Measurements from ENCODE around the gene MRPL9.
"Not testable (repeated sequence)": the region's sequence is repeated elsewhere in the genome, so short reads cannot be mapped to it uniquely, and the experiment has no call there.

- not testable (repeated sequence) for TF ChIP-seq CTCF (IDR thresholded peaks at IDR 0.05; ENCODE audit: low read depth, low read length, poor library complexity, severe bottlenecking); EZH2phosphoT487 (IDR thresholded peaks at IDR 0.05; ENCODE audit: borderline replicate concordance, low read length)
These were observed 6.0 kb upstream of the MRPL9 start for GRCh38 chr1:151769270-151769669.
